HG03064 (cell line): ENCODE measurements around the gene NDUFAF8.
"Not testable (repeated sequence)": the region's sequence is repeated elsewhere in the genome, so short reads cannot be mapped to it uniquely, and the experiment has no call there.

Source experiments
- ATAC-seq: cut with Tn5 transposase; IDR thresholded peaks from one replicate; pipeline ENCODE4 v1.9.1; 2021; ENCODE audit warnings: low read depth; ENCODE audit not compliant: unreplicated experiment

NDUFAF8 gene

DNA sequence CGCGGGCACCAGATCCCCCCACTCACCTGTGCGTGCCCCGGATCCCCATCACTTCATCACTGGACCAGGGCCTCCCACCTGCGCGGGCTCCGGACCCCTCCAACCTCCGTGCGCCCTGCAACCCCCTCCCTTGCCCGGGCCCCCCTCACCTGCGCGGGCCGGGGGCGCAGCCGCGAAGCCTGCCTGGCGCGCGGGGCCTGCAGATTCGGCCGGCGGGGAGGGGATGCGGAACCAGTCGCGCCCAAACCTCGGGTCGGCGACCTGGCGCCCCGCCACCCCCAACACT, 16.6 kb upstream of the NDUFAF8 start:
- ATAC-seq: no peak

DNA sequence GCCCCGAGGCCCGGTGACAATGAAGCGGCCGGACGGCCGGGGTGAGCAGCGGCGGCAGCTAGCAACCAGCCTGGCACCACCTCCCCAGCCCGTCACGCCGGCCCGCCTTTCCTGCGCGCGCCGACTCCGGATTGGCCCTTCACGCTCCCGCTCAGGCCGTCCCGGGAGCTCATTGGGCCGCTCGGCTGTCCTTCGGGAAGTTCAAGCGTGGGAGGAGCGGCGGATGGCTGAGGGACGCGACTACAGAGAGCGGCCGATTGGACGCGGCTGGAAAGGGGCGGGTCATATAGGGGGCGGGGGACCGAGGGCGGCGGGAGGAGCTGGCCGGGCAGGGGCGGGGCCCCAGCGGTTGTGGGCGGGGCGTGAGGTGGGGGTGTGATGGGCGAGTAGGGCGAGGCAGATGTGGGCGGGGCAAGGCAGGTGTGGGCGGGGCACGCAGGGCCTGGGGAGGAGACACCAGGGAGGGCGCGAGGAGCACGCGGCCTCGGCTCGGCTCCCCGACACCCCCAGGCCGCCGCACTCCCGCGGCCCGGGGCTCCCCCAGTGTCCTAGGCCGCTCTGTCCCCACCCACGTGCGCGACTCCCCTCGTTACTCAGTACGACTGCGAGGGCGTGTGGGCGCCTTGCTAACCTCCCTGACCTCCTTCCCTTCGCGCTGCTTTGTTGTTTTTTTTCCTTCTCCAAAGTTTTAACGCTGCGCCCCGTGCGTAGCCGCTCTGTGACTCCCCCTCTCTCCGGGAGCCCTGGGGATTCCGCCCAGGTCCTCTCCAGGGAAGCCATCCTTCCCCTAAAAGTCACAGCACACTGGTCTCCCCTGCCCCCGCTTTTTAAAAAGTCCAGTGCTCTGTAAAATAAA, 16.0 kb upstream of the NDUFAF8 start, which contains the start of gene CEP131:
TSS of gene CEP131 (minus strand) at position 60 of the 856 bp plus-strand sequence. CDS start 2,909 bp downstream, outside the sequence.
- peak; percentile 80 for ATAC-seq

DNA sequence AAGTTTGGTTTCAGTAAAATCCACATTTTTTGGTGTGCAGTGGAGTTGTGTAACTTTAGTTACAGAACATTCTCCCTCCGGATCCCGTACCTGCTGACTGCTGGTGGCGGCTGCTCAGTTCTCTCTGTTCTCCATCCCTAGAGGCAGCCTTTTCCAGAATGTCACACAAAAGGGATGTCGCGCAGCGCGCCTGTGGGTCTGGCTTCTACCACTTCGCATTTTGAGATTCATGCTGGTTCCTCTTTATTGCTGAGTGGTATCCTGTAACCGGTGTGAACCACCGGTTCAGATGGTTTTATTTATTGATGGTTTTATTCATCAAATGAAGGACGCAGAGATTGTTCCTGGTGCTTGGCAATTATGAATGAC, 15.4 kb upstream of the NDUFAF8 start:
- no peak for ATAC-seq

DNA sequence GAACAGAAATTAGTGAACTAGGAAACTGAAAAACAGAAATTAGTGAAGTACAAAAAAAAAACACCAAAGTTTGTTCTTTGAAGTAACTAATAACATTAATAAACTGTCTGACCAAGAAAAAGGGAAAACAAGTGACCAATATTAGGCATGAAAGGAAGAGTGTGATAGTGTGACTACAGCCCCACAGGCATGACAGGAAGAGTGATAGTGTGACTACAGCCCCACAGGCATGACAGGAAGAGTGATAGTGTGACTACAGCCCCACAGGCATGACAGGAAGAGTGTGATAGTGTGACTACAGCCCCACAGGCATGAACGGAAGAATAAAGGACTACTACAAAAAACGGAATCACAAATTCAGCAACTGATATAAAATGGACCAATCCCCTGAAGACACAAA, 11.5 kb upstream of the NDUFAF8 start:
- not testable (repeated sequence) for ATAC-seq

DNA sequence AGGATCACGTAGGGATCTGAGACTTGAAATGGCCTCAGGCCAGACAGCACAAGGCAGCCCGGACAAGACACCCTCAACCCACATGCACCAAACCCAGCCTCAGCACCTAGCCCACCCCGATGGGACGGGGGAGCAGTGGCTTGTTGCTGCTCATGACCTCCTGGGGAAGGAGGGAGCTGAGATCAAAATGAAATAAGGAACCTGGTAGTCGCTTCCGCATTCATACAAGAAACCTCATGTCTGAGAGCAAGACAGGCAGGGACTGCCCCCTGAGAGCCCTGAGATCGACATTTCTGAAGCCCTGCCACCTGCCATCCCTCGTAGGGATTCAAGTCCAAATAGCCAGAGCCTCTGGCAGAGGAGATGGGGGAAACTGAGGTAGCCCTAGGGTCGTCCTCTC, 10.7 kb upstream of the NDUFAF8 start:
- ATAC-seq: no peak

DNA sequence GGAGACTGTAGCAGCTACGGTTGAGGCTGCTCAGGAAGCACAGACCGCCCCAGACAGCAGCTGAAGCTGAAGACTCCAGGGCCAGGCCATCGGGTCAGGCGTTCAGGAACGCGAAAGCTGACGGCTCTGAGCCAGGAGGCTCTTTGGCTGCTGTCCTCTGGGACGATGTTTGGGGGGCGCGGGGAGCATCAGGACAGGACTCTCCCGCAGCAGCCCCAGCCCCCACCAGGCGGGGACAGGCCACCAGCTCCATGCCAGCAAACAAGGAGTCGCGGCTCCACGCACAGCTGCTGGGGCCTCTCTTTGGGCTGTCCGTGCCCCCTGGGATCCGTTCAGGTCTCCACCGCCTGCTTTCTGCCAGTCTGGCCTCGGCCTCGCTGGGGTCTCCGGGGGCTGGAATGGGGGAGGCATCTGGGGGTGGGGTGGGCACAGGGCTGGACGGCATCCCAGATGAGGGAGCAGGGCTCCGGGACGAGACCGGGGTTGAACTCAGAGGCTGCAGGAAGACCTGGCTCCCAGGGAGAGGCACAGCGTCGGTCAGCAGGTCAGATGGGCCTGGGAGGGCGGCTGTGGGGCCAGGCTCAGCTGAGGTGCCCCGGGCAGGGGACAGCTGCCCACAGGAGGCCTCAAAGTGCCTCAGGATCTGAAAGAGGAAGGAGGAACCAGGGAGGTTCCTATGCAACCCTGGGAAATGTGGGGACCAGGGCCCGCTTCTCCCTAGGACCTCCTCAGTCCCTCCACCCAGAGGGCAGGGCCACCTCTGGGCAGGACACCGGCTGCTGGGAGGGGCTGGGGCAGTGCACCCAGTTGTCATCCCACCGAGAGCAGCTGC, 10.1 kb upstream of the NDUFAF8 start:
- ATAC-seq: no peak

DNA sequence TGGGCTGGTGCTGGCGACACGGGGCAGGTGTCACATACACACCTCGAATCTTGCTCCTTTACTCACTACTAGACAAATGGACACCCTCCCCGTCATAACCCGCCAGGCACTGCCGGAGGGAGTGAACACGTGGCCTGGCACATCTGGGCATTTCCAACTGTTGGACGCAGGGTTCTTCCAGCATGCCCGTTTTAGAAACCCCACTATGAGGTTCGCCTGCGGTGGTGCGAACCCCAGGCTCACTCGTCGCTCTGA, 9.5 kb upstream of the NDUFAF8 start:
- ATAC-seq: no peak

DNA sequence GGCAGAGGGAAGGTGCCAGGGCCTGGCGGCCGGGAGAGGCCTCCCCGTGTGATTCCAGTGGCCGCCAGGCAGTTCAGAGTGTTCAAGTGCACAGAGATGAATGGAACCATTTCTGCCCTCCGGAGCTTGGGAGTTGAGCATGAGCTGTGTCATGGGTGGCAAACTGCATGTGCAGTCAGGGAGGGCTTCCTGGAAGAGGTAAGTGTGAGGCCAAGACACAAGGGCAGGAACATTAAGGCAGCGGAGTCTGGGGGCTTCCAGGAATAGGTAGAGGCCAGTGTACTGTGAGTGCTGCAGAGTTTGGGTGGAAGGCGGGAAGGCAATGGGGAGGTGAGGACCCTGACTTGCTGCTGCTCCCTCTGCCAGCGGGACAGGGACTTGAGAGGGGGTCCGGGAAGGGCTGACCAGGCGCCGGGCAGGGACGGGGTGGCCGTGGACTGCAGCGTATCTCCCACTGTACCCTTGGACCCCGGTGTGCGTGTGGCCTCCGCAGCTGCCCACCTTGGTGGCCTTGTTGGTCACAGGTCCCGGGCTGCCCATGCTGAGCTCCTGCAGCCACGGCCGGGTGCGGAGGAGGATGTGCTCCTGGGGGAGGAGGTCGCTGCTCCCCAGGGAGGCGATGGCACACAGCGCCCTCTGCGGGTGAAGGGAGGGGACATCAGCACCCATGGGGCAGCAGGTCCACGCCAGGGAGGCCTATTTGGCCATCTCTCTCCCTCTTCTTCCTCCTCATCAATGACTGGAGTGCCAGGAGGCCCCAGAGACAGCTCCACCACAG, 8.9 kb upstream of the NDUFAF8 start:
- no peak for ATAC-seq

DNA sequence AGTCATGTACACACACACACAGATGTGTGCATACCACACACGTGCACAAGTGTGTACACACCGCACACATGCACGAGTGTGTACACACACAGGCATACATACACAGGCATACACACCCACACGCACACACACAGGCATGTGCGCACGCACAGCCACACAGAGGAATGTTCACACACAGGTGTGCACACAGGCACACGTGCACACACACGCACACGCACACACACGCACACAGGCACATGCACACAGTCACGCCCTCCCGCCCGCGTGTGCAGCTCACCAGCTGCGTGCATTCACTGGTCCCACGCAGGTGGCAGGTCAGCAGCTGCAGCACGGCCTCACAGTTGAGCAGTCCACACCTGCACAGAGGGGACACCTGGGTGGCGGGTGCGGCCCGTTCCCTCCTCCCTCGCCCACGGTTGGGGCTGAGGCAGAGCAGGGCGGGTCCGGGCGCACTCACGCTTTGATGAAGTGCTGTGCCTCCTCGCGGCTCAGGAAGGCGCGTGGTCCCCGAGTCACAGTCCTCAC, 7.9 kb upstream of the NDUFAF8 start:
- no peak for ATAC-seq

DNA sequence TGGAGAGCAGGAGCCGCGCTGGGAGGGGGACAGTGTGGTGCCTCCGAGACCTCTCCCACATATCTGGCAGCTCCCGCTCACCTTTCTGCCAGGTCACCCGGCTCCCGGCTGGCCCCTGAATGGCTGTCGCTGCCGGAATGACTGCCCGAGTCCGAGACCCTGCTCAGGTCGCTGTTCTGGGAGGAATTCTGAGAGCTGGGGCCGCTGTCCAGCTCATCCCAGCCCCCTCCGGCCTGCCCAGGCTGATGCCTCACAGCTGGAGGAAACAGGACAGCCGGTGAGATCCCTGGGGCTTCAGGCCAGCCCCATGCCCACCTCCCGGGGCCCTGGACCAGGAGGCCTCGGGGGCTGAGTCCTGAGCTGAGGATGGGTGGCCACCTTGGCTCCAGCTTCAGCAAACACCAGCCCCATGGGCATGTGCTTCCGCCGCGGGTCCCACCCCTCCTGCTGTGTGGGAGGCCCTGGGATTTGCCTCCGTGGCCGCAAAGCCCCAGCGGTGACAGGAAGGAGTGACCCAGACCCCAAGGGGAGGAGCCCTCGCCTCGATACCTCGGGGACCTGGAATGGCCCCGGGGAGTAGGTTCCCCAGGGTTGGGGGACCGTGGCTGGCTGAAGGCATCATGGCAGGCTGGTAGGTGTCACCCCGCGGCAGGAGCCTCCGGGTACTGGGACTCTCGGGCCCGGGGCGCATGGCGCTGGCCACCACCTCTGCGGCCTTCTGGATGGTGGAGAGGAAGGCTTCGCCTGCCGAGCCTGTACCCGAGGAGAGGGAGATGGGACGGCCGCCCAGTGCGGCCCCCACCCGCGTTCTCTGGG, 7.1 kb upstream of the NDUFAF8 start:
- no peak for ATAC-seq

DNA sequence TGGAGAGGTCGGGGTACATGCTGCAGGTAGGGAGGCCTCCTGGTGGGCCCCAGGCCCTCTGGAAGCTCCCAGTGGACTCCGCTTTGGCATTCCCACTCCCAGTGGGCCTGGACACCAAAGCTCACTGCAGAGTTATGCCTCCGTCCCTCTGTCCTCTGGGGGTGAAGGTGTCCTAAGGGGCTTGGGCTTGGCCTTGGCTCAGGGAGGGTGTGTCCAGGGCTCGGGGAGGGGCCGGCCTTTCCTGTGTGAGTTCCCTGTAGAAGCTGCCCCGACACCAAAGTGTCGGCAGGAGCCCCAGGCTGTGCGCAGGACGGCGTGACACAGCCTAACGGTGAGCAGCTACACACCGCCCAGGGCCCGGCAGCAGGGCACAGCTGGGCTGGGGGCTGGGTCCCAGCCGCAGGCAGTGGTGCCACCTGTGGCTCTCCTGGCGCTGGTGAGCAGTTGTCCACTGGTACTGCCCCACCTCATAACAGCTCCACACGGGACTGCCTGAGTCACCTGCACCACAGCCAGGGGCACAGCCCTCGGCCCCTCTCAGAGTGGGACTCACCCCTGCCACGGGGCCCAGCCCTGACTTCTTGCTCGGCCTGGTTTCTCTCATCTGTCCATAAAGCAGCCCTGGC, 6.4 kb upstream of the NDUFAF8 start:
- no peak for ATAC-seq

DNA sequence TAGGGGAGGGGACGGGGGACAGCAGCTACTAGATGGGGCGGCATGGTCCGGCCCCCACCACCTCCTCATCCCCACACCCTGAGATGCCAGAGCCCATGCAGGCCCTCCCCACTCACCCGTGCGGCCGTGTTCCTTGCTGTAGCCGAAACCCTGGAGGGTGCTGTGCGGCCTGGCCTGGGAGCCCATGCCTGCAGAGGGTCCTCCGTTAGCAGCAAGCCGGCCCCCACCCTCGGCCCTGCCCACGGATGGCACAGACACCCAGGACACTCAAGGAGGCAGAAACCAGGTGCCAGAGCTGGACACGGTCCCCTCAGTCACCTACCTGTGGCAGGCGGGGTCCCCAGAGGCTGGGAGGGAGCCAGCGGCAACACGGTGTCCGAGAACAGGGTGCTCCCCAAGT, 5.8 kb upstream of the NDUFAF8 start:
- ATAC-seq: no peak

DNA sequence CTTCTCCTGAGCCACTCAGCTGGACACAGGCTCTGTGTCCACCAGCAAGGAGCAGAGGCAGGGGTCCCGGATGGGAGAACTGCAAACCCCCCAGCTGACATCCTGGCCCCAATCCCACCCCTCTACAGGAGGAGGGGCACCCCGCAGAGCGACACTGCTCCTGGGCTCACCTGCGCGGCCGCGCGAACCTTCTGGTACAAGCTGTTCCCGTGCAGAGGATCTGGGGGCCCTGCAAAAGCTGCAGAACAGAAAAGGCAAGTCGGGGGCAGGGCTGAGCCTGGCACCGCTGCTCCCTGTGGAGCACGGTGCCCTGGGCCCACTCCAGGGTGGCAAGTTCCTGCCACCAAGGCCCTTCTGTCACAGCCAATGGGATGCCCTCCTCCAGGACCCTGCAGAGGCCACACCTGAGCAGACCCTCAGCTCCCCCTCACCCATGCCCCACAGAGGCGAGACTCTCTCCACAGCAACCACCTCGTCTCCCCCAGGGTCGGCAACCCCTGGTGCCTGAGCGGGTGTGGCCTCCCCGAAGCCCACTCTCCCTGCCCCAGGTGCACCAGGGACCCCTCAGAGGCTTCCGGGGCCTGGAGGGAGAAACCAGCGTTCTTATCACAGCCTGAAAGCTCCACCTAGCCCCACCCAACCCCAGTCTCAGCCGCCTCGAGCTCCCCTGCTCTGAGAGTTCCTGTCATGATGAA, 5.2 kb upstream of the NDUFAF8 start:
- no peak for ATAC-seq

DNA sequence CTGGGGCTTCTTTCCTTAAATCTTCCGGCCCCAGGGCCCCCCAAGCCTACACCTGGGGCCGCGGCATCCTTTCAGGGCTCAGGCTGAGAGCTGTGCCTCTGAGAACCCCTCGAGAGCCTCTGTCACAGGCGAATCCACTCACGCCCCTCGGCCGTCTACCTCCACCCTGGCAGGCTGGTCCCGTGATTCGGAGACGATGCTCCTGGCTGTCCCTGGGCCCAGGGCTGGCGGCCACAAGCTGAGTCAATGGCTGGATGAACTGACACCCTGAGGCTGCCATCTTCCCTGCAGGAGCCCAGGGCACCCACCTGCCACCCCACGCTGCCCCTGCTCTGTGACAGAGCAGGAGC, 4.6 kb upstream of the NDUFAF8 start:
- ATAC-seq: no peak

DNA sequence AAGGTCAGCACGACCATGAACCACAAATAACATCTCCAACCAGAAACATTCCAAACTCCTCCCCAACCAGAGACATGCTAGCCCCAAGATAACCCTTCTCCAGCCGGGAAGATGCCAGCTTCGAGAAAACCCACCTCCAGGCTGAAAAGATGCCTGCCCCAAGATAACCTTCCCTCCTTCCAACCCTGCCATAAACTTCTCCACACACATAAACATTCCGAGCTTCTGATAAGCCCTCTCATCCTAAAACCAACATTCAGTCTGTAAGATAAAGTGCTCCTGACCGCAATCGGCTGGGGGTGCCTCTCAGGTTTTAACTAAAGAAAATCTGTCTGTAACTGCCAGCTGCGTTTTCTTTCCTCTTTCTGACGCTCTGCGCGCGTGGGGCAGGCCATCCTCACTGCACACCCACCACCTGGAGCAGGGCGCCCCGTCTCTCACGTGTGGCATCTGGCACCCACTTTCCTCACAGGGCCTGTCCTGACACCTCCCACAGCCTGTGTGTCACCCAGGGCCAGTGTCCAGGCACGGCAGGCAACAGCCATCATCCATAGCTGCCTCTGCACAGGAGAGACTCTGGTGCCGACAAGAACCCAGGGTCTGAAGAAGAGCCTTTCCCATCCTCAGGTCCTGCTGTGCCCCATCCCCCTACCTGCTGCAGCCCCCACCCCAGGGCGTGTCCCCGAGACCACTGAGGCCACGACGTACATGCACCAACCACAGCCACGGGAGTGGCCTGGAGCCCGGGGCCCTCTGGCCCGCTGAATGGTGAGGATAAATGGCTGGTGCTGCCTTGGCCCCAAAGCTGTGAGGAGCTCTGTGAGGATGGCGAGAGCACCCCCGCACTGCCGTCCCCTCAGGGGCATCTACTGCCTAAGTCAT, 3.9 kb upstream of the NDUFAF8 start:
- no peak for ATAC-seq

DNA sequence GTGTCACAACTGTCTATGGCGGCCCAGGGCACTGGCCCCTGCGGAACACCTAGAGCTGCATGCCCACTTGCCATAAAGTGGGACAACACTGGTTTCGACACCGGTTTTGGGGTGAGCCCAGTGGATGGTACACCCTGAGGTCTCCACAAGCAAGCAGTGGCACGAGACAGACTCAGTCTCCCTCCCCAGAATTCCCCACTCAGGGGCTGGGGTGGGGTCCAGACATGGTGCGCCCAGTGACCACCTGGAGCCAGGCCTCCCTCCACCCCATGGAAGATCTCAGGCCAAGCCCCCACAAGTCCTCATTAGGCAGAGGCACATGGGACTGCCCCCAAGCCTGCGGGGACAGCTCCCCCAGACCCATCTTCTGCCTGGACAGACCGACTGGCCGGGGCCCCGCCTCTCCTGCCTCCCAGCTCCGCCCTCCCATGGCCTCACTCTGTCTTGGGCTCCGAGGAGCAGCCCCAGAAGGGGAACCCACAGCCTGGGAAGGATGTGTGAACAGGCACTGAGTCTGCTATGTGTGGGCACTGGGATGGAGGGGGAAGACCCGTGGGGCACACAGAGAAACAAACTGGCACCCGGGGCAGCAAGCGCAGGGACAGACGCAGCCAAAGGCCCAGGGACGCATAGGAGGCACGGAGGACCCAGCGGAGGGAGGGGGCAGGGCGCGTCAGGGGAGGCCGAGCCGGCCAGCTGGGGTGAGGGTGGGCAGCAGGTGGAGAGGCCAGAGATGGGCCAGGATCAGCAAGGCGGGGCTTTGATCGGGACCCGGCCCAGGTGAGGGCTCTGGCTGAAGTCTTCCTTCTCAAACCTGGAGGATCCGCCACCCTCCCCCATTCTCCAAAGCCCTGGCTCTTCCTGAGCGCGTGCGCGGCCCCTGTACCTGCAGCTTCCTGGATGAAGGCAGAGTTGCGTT, 3.0 kb upstream of the NDUFAF8 start:
- no peak for ATAC-seq

DNA sequence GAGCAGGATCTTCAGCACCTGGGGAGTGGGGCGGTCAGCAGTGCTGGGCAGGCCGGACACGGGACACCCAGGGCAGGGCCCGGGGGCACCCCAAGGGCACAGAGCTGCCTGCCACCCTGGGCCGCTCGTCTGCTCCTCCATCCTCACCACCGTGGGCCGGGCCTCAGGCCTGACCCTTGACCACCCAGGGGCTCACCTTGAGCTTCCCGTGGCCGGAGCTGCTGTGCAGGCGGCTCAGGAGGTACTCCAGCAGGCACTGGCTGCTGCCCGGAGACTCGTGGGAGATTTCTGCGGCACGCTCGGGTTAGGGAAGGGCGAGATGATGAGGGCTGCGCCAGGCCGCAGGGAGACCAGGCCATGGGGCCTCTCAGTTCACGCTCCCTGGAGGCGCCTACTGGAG, 2.3 kb upstream of the NDUFAF8 start:
- ATAC-seq: no peak
